Fibroblast of mammary gland (primary cell): ENCODE results near the gene MNAT1.
A peak's percentile ranks its signal among the peaks of the same experiment; 100 is the strongest.
"Not testable (repeated sequence)": the region's sequence is repeated elsewhere in the genome, so short reads cannot be mapped to it uniquely, and the experiment has no call there.

Experiments used
- DNase-seq: peaks from one replicate; pipeline ENCODE4 v3.0.0-alpha.2; 2010; ENCODE audit warnings: low read depth
- H3K4me3 ChIP-seq: 2 replicates; pipeline ENCODE4 v1.5.1; 2011; ENCODE audit warnings: low read depth, mild to moderate bottlenecking, low read length, moderate library complexity; ENCODE audit not compliant: control insufficient read depth
- TF ChIP-seq, protein P1 (sequence below): conservative IDR thresholded peaks from 2 replicates; pipeline ENCODE4 v1.5.1; 2011; ENCODE audit warnings: low read depth, low read length, inconsistent platforms; ENCODE audit not compliant: control insufficient read depth, insufficient read depth

MNAT1 gene

GRCh38 chr14:60848066-60848465, 113.5 kb downstream of the MNAT1 start:
- H3K4me3 ChIP-seq, result no peak overlapping the region
- TF ChIP-seq, protein P1, sequence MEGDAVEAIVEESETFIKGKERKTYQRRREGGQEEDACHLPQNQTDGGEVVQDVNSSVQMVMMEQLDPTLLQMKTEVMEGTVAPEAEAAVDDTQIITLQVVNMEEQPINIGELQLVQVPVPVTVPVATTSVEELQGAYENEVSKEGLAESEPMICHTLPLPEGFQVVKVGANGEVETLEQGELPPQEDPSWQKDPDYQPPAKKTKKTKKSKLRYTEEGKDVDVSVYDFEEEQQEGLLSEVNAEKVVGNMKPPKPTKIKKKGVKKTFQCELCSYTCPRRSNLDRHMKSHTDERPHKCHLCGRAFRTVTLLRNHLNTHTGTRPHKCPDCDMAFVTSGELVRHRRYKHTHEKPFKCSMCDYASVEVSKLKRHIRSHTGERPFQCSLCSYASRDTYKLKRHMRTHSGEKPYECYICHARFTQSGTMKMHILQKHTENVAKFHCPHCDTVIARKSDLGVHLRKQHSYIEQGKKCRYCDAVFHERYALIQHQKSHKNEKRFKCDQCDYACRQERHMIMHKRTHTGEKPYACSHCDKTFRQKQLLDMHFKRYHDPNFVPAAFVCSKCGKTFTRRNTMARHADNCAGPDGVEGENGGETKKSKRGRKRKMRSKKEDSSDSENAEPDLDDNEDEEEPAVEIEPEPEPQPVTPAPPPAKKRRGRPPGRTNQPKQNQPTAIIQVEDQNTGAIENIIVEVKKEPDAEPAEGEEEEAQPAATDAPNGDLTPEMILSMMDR, result no peak
- no peak for DNase-seq

- not testable (repeated sequence) for H3K4me3 ChIP-seq, DNase-seq
Observed at GRCh38 chr14:60851692-60852091, 117.1 kb downstream of the MNAT1 start.

DNA sequence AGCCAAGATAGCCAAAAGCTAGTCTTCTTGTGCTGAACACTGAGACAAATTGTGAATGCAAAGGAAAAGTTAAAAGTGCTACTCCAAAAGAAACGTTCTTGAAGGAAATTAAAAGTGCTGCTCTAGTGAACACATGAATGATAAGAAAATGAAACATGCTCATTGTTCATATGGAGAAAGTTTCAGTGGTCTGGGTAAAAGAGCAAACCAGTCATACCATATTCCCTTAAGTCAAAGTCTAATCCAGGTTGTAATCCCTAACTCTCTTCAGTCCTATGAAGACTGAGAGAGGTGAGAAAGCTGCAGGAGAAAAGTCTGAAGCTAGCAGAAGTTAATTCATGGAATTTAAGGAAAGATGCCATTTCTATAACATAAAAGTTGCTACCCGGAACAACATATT, 121.5 kb downstream of the MNAT1 start:
- DNase-seq, result no peak
- H3K4me3 ChIP-seq, result no peak overlapping the region
- TF ChIP-seq, protein P1, result no peak

DNA sequence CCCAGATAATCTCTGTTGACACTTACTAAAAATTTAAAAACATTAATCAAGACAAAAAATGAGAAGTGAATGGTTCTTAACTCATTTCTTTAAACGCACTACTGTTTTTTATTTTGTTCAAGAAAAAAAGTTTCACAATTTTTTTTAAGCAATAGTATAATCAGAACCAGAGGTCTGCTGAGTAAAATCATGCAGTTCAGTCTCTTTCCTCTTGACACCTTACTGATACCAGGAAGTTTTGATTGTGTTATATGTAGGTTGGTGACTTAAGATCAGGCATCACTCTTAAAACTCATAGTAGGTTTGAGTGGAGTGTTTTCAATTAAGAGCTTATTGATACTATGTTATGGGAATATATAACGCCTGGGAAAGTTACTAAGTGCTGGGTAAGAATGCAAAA, 125.0 kb downstream of the MNAT1 start:
- no peak overlapping the region for H3K4me3 ChIP-seq
- TF ChIP-seq, protein P1, result no peak
- DNase-seq, result no peak

DNA sequence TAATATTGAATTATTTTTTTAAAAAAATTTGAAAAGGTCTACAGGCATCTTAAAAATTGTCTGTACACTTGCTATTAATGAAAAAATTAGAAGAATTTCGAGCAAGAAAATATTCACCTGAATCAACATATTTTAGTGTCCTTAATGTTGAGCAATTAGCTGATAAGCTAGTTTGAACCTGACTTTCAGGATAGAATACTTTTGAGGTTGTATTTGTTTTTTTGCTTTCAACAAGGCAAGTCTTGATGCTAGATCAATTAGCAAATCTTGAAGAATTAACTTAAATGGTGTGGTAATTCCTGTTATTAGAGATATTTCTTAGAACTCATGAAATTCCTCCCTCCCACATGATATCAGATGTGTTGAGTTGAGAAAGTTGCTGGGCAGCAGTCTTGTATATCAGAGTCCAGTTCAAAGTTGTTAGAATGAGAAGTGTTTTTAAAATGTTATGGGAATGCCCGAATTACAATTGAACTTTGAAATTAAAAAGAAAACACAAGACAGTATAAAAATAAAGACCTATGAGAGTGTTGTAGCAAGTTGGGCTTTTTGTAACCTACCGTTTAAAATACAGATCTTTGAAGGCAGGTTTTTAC, 127.1 kb downstream of the MNAT1 start:
- DNase-seq, result no peak
- H3K4me3 ChIP-seq, result no peak overlapping the region
- TF ChIP-seq, protein P1, result no peak

GRCh38 chr14:60862283-60862682, 127.7 kb downstream of the MNAT1 start:
- no peak overlapping the region for H3K4me3 ChIP-seq
- TF ChIP-seq, protein P1, result no peak
- peak; percentile 43 for DNase-seq

- TF ChIP-seq, protein P1, result no peak
- DNase-seq, result no peak
- H3K4me3 ChIP-seq, result no peak overlapping the region
Observed at GRCh38 chr14:60863249-60863648, 128.7 kb downstream of the MNAT1 start.
